ENCODE measurements around the gene CAPN1.
A peak's percentile ranks its signal among the peaks of the same experiment; 100 is the strongest.

DNA sequence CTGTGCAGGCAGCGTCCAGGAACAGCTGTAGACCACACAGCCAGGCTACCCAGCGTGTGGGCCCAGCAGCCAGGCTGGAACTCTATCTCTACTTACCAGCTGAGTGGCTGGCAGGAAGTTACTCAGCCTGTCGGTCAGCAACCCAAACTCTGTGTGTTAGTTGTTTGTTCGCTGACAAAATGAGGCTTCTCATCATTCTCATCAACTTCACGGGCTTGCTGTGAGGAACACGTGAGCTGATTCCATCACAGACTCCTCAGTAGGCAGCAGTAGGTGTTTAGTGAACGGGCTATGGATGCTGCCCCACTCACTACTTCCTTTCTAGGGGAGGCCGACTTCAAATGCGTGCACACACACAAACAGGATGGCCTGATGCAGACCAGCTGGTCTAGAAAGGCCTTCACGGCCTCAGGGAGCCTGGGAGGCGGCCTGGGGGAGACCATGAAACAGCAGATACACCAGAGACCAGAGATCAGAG lies 12.5 kb upstream of the CAPN1 start:
- no peak for TF ChIP-seq GATA1 (IDR thresholded peaks at IDR 0.05; ENCODE audit: low read depth, low read length)
- peak; percentile 65 for TF ChIP-seq POLR2A (IDR thresholded peaks at IDR 0.05; ENCODE audit: low read length)

All from erythroblast (primary cell).